Transverse colon (tissue), 3 donors: ENCODE measurements around the gene UBE2E2.

Experiments used
- EP300 ChIP-seq: sonication (generic); formaldehyde crosslinking; IDR thresholded peaks from one replicate; pipeline ENCODE4 v1.6.1; 2017; ENCODE audit warnings: antibody characterized with exemption, low read depth
- POLR2A ChIP-seq: fragments of 450-650 bp; IDR thresholded peaks from one replicate; pipeline ENCODE4 v1.6.1; 2016; ENCODE audit warnings: antibody characterized with exemption, mild to moderate bottlenecking, moderate library complexity
- TF ChIP-seq, protein P1 (sequence below), 5 experiments: fragments of 200-600 bp in 3 of 5; fragments of 450-650 bp in 2 of 5; sonication (generic) in 3 of 5; IDR thresholded peaks; 1 replicate in 2 of 5; 2 replicates in 3 of 5; pipeline ENCODE4 v1.5.1; 2016 to 2017; ENCODE audit warnings: antibody characterized with exemption in 5 of 5, inconsistent platforms in 3 of 5, mild to moderate bottlenecking in 2 of 5, moderate library complexity in 1 of 5

- no peak for TF ChIP-seq EP300
- TF ChIP-seq, protein P1, sequence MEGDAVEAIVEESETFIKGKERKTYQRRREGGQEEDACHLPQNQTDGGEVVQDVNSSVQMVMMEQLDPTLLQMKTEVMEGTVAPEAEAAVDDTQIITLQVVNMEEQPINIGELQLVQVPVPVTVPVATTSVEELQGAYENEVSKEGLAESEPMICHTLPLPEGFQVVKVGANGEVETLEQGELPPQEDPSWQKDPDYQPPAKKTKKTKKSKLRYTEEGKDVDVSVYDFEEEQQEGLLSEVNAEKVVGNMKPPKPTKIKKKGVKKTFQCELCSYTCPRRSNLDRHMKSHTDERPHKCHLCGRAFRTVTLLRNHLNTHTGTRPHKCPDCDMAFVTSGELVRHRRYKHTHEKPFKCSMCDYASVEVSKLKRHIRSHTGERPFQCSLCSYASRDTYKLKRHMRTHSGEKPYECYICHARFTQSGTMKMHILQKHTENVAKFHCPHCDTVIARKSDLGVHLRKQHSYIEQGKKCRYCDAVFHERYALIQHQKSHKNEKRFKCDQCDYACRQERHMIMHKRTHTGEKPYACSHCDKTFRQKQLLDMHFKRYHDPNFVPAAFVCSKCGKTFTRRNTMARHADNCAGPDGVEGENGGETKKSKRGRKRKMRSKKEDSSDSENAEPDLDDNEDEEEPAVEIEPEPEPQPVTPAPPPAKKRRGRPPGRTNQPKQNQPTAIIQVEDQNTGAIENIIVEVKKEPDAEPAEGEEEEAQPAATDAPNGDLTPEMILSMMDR (IDR thresholded peaks at IDR 0.05): no peak
- TF ChIP-seq POLR2A: no peak
Measured at GRCh38 chr3:23573827-23574226, 370.7 kb downstream of the UBE2E2 start.
